Esophagus muscularis mucosa (tissue), 4 donors: ENCODE measurements around the gene AK4.
"Not testable (repeated sequence)": the region's sequence is repeated elsewhere in the genome, so short reads cannot be mapped to it uniquely, and the experiment has no call there.

Experiments
- EP300 ChIP-seq: sonication (generic); formaldehyde crosslinking; IDR thresholded peaks from one replicate; pipeline ENCODE4 v1.6.1; 2017; ENCODE audit warnings: antibody characterized with exemption
- POLR2A ChIP-seq: fragments of 450-650 bp; IDR thresholded peaks from one replicate; pipeline ENCODE4 v1.6.1; 2017; ENCODE audit warnings: antibody characterized with exemption, moderate library complexity, mild to moderate bottlenecking, low read depth
- TF ChIP-seq, protein P1 (sequence below), 3 experiments: fragments of 200-600 bp in 2 of 3; fragments of 450-650 bp in 1 of 3; sonication (generic) in 2 of 3; IDR thresholded peaks; one replicate each; pipeline ENCODE4 v1.5.1; 2017 to 2019; ENCODE audit warnings: antibody characterized with exemption in 3 of 3, mild to moderate bottlenecking in 2 of 3, moderate library complexity in 1 of 3

DNA sequence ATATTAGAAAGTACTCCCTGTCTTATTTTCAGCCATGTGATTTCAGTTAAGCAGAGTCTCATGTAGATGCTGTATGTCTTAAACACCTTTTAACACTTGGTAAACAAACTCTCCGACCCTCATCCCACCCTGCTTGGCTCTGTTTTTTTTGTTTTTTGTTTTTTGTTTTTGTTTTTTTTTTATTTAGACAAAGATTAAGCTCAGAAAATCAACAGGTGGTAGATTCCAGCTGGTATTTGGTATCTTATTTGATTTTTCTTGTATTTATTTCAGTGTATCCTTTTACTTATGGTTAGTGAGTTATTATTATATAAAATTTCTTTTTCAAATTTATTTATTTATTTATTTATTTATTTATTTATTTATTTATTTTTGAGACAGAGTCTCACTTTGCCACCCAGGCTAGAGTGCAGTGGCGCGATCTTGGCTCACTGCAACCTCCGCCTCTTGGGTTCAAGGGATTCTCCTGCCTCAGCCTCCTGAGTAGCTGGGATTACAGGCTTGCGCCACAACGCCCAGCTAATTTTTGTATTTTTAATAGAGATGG lies 4.8 kb upstream of the AK4 start:
- TF ChIP-seq EP300, POLR2A: not testable (repeated sequence)
- TF ChIP-seq, protein P1, sequence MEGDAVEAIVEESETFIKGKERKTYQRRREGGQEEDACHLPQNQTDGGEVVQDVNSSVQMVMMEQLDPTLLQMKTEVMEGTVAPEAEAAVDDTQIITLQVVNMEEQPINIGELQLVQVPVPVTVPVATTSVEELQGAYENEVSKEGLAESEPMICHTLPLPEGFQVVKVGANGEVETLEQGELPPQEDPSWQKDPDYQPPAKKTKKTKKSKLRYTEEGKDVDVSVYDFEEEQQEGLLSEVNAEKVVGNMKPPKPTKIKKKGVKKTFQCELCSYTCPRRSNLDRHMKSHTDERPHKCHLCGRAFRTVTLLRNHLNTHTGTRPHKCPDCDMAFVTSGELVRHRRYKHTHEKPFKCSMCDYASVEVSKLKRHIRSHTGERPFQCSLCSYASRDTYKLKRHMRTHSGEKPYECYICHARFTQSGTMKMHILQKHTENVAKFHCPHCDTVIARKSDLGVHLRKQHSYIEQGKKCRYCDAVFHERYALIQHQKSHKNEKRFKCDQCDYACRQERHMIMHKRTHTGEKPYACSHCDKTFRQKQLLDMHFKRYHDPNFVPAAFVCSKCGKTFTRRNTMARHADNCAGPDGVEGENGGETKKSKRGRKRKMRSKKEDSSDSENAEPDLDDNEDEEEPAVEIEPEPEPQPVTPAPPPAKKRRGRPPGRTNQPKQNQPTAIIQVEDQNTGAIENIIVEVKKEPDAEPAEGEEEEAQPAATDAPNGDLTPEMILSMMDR (IDR thresholded peaks at IDR 0.05), result not testable (repeated sequence)
